NCI-H2171 treated with DMSO at 0.1 percent for 48 hours (cell line): Measurements from ENCODE around the gene RETREG1.
"Not testable (repeated sequence)": the region's sequence is repeated elsewhere in the genome, so short reads cannot be mapped to it uniquely, and the experiment has no call there.

Source experiments
- DNase-seq: peaks from one replicate; lab custom pipeline; 2025; lab: John Stamatoyannopoulos, UW

RETREG1 gene

DNA sequence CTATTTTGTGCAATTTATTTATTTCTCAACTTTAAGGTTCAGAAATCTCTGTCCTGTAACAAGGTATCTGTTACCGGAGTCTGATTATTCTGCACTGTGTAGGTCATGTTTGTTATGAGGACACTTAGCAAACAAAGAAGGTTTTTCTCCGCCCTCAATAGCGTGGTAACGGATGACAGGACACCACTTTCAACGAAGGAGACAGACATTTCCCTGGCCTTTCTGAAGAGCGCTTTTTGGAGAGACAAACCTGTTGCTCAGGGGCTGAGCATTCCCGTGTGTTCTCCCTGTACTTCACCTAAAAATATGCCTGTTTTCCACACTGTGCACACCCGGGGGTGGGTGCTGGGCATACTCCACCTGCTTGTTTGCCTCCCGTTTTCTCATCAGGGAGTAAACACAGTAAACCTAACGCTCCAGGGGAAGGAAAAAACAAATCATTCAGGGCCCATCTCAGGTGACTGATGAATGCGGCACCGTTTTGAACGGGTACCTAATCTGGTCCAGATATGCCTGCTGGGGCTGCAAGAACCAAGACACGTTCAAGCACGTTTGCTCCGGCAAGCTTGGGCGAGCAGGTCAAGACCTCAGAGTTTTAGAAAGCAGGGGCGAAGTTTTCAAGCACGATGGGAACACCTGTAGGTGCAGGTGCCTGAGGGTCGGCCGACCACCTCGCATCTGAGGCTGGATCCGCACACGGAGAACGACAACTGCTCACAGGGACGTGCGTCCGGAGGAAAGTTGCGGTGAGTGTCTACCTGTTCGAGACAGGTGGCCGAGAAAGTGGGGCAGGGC lies 859 bp downstream of the RETREG1 start:
- DNase-seq, result peak; percentile 43

GRCh38 chr5:16612007-16612406 lies 4.8 kb downstream of the RETREG1 start:
- no peak for DNase-seq

DNA sequence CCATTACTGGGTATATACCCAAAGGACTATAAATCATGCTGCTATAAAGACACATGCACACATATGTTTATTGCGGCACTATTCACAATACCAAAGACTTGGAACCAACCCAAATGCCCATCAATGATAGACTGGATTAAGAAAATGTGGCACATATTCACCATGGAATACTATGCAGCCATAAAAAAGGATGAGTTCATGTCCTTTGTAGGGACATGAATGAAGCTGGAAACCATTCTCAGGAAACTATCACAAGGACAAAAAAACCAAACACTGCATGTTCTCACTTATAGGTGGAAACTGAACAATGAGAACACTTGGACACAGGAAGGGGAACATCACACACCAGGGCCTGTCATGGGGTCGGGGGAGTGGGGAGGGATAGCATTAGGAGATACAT lies 5.9 kb downstream of the RETREG1 start:
- not testable (repeated sequence) for DNase-seq

- no peak for DNase-seq
Observed at GRCh38 chr5:16609412-16609811, 7.4 kb downstream of the RETREG1 start.

DNA sequence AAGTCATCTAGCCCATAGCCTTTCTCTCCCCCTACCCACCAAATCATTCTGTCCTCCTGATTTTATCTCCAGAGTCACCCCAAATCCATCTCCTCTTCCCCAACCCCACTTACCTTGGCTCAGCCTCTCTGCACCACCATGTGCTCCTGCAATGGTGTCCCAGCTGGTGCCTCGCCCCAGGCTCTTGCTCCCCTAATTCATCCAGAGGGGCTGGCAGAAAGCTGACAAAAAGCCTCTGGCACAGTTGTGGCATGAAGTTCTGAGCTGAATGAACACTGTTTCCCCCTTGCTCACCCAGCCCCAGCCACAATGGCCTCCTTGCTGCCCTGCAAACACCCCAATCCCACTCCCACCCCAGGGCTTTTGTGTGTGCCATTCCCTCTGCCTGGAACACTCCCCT lies 10.2 kb downstream of the RETREG1 start:
- no peak for DNase-seq

GRCh38 chr5:16603701-16604100 lies 13.1 kb downstream of the RETREG1 start:
- no peak for DNase-seq

DNA sequence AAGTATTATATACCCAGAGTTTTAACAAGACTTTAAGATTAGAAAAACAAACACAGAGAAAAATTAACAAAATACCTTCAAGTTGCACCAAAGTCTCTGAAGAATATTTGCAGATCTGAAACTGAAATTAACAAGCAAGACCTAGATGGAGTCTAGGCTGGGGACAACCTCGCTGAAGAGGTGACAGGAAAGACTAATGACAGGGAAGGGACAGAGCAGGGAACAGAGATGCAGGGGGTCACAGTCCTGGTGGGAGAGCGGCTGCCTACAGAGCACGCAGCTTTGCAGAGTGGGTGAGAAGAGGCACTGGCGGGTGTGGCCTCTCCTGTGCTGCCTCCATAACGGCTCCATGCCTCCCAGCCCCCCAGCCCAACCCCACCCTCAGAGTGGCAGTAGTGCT lies 13.5 kb downstream of the RETREG1 start:
- DNase-seq, result no peak

DNA sequence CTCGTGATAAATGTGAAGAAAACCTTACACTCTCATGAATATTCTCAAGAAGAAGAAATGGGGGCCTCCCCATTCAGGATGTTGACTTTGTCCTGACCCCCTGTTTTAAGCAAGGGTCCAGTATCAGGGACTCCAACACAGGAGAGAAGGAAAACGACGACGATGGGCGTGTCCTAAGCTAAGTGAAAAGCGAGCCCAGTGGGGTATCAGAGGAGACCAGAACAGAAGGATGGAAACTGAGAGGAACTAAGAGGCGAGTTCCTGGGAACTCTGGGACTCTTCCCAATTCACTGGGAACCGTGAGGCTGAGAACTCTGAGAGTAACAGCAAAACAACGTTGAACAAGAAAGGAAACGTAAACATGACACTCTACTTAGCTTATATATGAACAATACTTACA lies 14.6 kb downstream of the RETREG1 start:
- DNase-seq, result no peak

GRCh38 chr5:16600946-16601345 lies 15.9 kb downstream of the RETREG1 start:
- no peak for DNase-seq

DNA sequence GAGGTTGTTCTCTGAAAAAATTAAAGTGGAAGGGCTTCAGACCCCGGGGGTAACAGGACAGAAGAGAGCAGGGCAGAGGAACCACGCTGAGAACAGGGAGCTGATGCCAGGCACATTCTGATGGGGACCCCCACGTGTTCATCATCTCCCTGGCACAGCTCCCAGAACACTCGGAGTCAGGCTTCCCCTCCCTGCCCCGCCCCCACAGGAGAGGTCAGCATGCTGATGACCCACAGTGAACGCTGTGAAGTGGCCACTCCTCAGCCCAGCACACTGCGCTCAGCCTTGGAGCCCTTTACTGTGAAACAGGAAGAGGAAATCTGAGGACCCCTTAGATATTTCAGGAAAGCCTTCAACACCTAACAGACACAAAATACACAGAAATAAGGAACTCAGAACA lies 16.4 kb downstream of the RETREG1 start:
- no peak for DNase-seq

DNA sequence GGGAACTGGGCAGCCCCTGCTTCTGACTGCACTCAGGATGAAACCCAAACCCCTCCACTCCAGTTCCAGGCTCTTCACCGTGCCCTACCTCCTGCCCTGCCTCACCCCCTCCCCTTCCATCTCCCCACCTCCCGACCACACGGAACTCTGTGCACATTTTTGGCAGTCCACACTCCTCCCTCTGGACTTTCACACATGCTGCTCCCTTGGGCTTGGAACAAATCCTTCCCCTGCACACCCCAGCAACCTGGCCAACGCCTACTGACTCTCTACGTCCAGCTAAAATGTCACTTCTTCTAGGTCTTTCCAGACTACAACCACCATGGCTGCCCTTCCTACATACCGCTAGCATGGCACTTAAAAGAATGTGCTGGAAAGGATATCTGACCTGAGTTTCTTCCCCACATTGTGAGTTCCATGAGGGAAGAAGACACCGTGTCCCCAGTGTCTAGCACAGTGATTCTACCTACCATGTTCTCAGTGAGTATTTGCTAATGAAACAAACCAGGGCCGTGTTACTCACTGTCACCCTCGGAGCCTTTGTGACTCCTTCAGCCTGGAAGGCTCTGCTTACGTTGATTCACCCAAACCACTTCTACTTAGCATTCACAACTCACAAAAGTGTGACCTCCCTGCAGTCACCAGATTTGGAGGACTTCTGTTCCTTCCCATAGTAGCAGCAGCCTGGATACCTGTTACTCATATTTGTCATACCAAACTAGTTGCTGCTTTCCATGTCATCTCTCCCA lies 18.7 kb downstream of the RETREG1 start:
- no peak for DNase-seq

DNA sequence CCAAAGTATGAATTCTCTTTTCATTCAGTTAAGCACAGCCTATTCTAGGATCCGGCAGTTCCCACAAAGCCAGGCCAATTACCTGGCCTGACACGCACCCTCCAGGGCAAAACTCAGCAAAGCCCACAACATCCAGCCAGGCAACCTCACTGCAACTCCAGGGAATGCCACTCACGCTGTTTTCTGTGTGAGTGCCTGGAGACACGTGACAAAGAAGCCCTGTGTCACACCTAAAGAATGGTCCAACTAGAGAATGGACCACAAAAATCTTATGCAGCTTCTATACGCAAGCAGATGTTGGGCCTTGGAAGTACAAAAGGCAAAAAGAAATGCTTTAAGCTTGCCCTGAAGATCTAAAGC lies 20.2 kb downstream of the RETREG1 start:
- no peak for DNase-seq

DNA sequence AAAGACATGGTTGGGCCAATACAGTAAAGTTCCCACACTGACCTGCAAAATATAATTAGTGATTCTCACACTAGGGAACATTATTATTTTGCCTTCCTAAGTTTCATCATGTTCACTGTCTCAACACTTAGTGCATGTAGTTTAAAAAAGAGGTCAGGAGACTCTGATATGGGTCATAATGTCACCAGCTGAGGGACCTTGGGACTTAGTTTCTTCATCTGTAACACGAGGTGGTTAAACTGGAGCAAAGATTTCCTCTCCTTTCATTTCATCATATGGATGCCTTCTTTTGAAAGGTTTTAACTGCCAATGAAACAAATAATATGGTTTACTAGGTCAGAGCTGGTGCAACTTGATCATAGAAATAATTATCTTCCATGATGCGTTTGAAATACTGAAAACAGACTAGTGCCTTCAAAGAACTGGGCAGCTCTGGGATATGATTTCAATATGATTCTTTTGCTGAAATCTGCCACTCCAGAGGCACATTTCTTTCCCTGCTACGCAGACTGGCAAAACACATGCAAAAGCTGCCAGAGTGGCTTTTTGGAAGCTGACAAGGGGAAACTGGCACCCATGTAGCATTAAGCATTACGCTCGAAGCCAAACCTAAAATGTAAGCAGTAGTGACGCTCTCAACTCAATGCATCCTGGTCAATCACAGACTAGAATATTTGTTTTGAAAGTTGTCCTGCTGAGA lies 20.8 kb downstream of the RETREG1 start:
- no peak for DNase-seq

GRCh38 chr5:16593628-16594027 lies 23.2 kb downstream of the RETREG1 start:
- DNase-seq, result no peak

- DNase-seq, result peak; percentile 27
Observed at GRCh38 chr5:16593013-16593412, 23.8 kb downstream of the RETREG1 start.

DNA sequence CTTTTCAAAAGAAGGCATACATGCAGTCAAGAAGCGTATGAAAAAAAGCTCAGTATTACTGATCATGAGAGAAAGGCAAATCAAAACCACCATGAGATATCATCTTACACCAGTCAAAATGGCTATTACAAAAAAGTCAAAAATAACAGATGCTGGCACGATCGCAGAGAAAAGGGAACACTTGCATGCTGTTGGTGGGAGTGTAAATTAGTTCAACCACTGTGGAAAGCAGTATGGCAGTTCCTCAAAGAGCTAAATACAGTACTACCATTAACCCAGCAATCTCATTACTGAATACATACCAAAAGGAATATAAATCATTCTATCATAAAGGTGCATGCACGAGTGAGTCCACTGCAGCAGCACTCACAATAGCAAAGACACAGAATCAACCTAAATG lies 24.5 kb downstream of the RETREG1 start:
- DNase-seq, result peak; percentile 91

GRCh38 chr5:16590685-16591084 lies 26.1 kb downstream of the RETREG1 start:
- DNase-seq, result no peak

GRCh38 chr5:16589658-16590057 lies 27.1 kb downstream of the RETREG1 start:
- no peak for DNase-seq

DNA sequence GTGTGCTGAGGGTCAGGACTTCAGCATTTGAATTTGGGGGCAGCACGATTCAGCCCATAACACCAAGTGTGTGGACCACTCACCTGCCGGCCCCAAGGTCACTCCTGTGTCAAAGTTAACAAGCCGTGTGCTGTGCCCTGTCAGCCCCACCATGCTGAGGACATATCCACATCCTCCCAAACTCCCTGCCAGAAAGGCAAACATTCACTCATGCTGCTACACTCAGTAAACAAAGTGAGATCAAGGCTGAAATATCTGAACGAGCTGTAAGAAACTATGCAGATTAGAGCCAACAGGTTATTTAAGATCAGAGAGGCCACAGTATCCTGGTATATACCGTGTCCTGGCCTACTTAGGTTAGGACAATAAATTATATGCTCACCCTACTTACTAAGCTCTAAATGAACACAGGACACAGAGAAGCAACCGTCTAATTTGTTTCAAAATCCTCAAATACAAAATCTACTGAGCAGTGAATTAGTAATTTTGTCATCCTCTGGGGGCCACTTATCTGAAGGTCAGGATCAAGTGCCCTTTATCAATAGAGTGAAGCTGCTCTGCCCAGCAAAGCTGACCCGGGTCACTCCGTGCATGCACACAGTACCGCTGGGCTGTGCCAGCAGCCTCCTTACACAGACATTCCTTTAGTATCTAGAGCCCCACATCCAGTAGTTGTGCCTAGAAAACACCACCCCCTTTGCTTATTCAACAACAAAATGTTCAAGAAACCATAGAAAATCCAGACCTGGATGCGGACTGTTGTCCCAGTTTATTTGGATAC lies 28.2 kb downstream of the RETREG1 start:
- no peak for DNase-seq

GRCh38 chr5:16586556-16586955 lies 30.2 kb downstream of the RETREG1 start:
- no peak for DNase-seq

- no peak for DNase-seq
Observed at GRCh38 chr5:16585041-16585667, 31.6 kb downstream of the RETREG1 start.

DNA sequence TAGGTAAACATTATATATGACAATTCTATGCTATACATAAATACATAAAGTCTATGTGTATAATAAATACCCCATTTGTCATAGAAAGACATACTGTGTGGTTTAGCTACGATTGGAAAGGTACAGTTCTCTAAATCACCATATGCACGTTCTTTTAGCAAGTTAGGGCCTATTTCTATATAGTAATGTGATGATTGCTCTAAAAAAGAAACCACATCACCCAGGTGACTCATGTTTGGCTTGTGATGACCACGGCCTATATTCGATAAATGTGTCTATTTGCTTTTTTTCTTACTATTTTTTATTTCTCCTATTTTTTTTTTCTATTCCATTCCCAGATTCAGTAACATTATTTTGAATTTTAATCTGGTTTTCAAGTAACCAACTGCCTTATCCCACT lies 34.7 kb downstream of the RETREG1 start:
- DNase-seq, result no peak
